Measurements from ENCODE around the gene CDSN.

GRCh38 chr6:31126396-31127175 is 6.3 kb upstream of the CDSN start:
- no peak for TF ChIP-seq POLR2AphosphoS5 (IDR thresholded peaks at IDR 0.05; ENCODE audit: low read depth)
- TF ChIP-seq, protein P1, sequence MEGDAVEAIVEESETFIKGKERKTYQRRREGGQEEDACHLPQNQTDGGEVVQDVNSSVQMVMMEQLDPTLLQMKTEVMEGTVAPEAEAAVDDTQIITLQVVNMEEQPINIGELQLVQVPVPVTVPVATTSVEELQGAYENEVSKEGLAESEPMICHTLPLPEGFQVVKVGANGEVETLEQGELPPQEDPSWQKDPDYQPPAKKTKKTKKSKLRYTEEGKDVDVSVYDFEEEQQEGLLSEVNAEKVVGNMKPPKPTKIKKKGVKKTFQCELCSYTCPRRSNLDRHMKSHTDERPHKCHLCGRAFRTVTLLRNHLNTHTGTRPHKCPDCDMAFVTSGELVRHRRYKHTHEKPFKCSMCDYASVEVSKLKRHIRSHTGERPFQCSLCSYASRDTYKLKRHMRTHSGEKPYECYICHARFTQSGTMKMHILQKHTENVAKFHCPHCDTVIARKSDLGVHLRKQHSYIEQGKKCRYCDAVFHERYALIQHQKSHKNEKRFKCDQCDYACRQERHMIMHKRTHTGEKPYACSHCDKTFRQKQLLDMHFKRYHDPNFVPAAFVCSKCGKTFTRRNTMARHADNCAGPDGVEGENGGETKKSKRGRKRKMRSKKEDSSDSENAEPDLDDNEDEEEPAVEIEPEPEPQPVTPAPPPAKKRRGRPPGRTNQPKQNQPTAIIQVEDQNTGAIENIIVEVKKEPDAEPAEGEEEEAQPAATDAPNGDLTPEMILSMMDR (IDR thresholded peaks at IDR 0.05; ENCODE audit: insufficient read depth, low read length): no peak
- TF ChIP-seq, protein P2, sequence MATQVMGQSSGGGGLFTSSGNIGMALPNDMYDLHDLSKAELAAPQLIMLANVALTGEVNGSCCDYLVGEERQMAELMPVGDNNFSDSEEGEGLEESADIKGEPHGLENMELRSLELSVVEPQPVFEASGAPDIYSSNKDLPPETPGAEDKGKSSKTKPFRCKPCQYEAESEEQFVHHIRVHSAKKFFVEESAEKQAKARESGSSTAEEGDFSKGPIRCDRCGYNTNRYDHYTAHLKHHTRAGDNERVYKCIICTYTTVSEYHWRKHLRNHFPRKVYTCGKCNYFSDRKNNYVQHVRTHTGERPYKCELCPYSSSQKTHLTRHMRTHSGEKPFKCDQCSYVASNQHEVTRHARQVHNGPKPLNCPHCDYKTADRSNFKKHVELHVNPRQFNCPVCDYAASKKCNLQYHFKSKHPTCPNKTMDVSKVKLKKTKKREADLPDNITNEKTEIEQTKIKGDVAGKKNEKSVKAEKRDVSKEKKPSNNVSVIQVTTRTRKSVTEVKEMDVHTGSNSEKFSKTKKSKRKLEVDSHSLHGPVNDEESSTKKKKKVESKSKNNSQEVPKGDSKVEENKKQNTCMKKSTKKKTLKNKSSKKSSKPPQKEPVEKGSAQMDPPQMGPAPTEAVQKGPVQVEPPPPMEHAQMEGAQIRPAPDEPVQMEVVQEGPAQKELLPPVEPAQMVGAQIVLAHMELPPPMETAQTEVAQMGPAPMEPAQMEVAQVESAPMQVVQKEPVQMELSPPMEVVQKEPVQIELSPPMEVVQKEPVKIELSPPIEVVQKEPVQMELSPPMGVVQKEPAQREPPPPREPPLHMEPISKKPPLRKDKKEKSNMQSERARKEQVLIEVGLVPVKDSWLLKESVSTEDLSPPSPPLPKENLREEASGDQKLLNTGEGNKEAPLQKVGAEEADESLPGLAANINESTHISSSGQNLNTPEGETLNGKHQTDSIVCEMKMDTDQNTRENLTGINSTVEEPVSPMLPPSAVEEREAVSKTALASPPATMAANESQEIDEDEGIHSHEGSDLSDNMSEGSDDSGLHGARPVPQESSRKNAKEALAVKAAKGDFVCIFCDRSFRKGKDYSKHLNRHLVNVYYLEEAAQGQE (IDR thresholded peaks at IDR 0.05; ENCODE audit: insufficient replicate concordance, low read depth): no peak
